Hepatocyte (in vitro differentiated cells): ENCODE data around the gene SLC19A1. TPM values are rescaled to one million over a fixed set of nuclear protein-coding genes. Genes with fewer than 3 reads are reported as not detected.
"Not testable (repeated sequence)": the region's sequence is repeated elsewhere in the genome, so short reads cannot be mapped to it uniquely, and the experiment has no call there.

Source experiments
- DNase-seq: peaks from one replicate; pipeline ENCODE4 v3.0.0-alpha.2; 2016; ENCODE audit warnings: low spot score
- H2AFZ ChIP-seq: fragments of 200-600 bp; sonication (generic); 2 replicates; pipeline ENCODE4 v1.6.0; 2016; ENCODE audit warnings: antibody characterized with exemption, mild to moderate bottlenecking
- H3K27ac ChIP-seq: fragments of 200-600 bp; sonication (generic); 2 replicates; pipeline ENCODE4 v1.5.1; 2016; ENCODE audit warnings: mild to moderate bottlenecking
- H3K27me3 ChIP-seq: fragments of 200-600 bp; sonication (generic); 2 replicates; pipeline ENCODE4 v1.6.1; 2016
- H3K36me3 ChIP-seq: fragments of 200-600 bp; sonication (generic); replicated peaks from 2 replicates; pipeline ENCODE4 v1.5.1; 2016; ENCODE audit warnings: low read depth; ENCODE audit not compliant: insufficient read depth
- H3K4me1 ChIP-seq: fragments of 200-600 bp; sonication (generic); 2 replicates; pipeline ENCODE4 v1.5.1; 2016; ENCODE audit warnings: mild to moderate bottlenecking, moderate library complexity; ENCODE audit not compliant: insufficient read depth
- H3K4me2 ChIP-seq: fragments of 200-600 bp; sonication (generic); 2 replicates; pipeline ENCODE4 v1.6.0; 2016
- H3K4me3 ChIP-seq: fragments of 200-600 bp; sonication (generic); 2 replicates; pipeline ENCODE4 v1.5.1; 2016; ENCODE audit warnings: mild to moderate bottlenecking
- H3K79me2 ChIP-seq: fragments of 200-600 bp; sonication (generic); 2 replicates; pipeline ENCODE4 v1.6.0; 2017; ENCODE audit warnings: mild to moderate bottlenecking
- H3K9me2 ChIP-seq: fragments of 200-600 bp; sonication (generic); replicated peaks from 2 replicates; pipeline ENCODE4 v1.6.0; 2017; ENCODE audit warnings: mild to moderate bottlenecking; ENCODE audit not compliant: insufficient read depth
- H3K9me3 ChIP-seq: fragments of 200-600 bp; sonication (generic); 2 replicates; pipeline ENCODE4 v1.5.1; 2016; ENCODE audit warnings: low read depth, mild to moderate bottlenecking
- H4K20me1 ChIP-seq: fragments of 200-600 bp; sonication (generic); 2 replicates; pipeline ENCODE4 v1.6.0; 2016; ENCODE audit warnings: mild to moderate bottlenecking; ENCODE audit not compliant: insufficient read depth, poor library complexity, severe bottlenecking
- EZH2 ChIP-seq: fragments of 200-600 bp; sonication (generic); IDR thresholded peaks from 2 replicates; pipeline ENCODE4 v1.6.1; 2016; ENCODE audit warnings: antibody characterized with exemption, mild to moderate bottlenecking, borderline replicate concordance
- EZH2phosphoT487 ChIP-seq: fragments of 200-600 bp; sonication (generic); IDR thresholded peaks from one replicate; pipeline ENCODE4 v1.6.1; 2018; ENCODE audit warnings: antibody characterized with exemption, mild to moderate bottlenecking, low read depth, moderate library complexity; ENCODE audit not compliant: unreplicated experiment, severe bottlenecking
- WGBS: methylation state at CpG from one replicate; pipeline ENCODE4 v1.1.6; 2016; ENCODE audit warnings: low lambda C conversion rate; ENCODE audit errors: missing lambda C conversion rate; 5-methylcytosine and 5-hydroxymethylcytosine counted together
- polyA plus RNA-seq: library from polyadenylated mRNA; unstranded; fragments of >200 nt; fragmentation: Nextera tagmentation; extraction: Ambion mirVana; gene quantifications from 2 replicates; pipeline ENCODE4 v1.2.1, GENCODE V29; 2016
- total RNA-seq: library from RNA; depleted of rRNA; stranded (reverse); fragments of >200 nt; gene quantifications from 2 replicates; pipeline ENCODE4 v1.2.3, GENCODE V29; 2014
- TF ChIP-seq, protein P1 (sequence below): fragments of 200-600 bp; sonication (generic); IDR thresholded peaks from 2 replicates; pipeline ENCODE4 v1.5.1; 2016; ENCODE audit warnings: antibody characterized with exemption, mild to moderate bottlenecking; ENCODE audit not compliant: poor library complexity

The SLC19A1 gene
- total and polyA plus RNA-seq, 2 experiments from 2014 or later = 7.7 to 24.8 TPM

DNA sequence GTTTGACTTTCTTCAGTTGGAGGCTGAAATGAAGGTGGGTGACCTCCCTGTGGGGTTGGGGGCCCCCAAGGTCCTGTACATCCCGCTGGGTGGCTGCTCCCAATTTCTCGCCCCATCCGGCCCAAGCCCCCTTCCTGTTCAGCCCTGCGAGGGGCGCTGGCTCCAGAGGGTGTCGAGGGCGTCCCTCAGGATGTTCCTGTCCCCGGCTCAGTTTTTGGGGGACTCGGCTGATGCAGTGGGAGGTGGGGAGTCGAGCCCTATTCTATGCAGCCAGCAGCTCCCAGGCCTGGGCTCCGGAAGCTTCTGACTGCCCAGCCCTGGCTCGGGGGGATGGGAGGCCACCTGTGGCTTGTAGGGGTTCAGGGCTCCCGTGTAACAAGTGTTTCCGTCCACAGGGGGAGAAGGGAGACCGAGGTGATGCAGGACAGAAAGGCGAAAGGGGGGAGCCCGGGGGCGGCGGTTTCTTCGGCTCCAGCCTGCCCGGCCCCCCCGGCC lies 38.2 kb downstream of the SLC19A1 start:
- Histone ChIP-seq H3K4me1 (no peaks in the 10 kb centered on the region), H3K27ac (no peak overlapping the region), H3K9me3 (no peaks in the 10 kb centered on the region), H3K36me3 (no peaks in the 10 kb centered on the region), H3K4me2 (no peak overlapping the region), H3K27me3 (no peaks in the 10 kb centered on the region), H2AFZ (no peak overlapping the region), H3K4me3 (no peak overlapping the region), H4K20me1 (no peaks in the 10 kb centered on the region), H3K79me2 (no peaks in the 10 kb centered on the region), H3K9me2 (no peaks in the 10 kb centered on the region)
- WGBS = 95% methylated on average over 21 of the region's 22 CpGs
- TF ChIP-seq EZH2 = no peak
- TF ChIP-seq EZH2phosphoT487 = no peak
- TF ChIP-seq, protein P1, sequence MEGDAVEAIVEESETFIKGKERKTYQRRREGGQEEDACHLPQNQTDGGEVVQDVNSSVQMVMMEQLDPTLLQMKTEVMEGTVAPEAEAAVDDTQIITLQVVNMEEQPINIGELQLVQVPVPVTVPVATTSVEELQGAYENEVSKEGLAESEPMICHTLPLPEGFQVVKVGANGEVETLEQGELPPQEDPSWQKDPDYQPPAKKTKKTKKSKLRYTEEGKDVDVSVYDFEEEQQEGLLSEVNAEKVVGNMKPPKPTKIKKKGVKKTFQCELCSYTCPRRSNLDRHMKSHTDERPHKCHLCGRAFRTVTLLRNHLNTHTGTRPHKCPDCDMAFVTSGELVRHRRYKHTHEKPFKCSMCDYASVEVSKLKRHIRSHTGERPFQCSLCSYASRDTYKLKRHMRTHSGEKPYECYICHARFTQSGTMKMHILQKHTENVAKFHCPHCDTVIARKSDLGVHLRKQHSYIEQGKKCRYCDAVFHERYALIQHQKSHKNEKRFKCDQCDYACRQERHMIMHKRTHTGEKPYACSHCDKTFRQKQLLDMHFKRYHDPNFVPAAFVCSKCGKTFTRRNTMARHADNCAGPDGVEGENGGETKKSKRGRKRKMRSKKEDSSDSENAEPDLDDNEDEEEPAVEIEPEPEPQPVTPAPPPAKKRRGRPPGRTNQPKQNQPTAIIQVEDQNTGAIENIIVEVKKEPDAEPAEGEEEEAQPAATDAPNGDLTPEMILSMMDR = no peak
- no peak for DNase-seq

DNA sequence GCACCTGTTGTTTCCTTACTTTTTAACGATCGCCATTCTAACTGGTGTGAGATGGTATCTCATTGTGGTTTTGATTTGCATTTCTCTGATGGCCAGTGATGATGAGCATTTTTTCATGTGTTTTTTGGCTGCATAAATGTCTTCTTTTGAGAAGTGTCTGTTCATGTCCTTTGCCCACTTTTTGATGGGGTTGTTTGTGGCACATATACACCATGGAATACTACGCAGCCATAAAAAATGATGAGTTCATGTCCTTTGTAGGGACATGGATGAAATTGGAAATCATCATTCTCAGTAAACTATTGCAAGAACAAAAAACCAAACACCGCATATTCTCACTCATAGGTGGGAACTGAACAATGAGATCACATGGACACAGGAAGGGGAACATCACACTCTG lies 39.0 kb downstream of the SLC19A1 start:
- 92% methylated on average over 4 of the region's 4 CpGs for WGBS
- not testable (repeated sequence) for DNase-seq, H3K36me3 ChIP-seq, H3K27me3 ChIP-seq, H2AFZ ChIP-seq, H3K79me2 ChIP-seq, H3K4me2 ChIP-seq, H3K9me2 ChIP-seq, H3K4me1 ChIP-seq, H3K4me3 ChIP-seq, H3K9me3 ChIP-seq, H3K27ac ChIP-seq, H4K20me1 ChIP-seq

DNA sequence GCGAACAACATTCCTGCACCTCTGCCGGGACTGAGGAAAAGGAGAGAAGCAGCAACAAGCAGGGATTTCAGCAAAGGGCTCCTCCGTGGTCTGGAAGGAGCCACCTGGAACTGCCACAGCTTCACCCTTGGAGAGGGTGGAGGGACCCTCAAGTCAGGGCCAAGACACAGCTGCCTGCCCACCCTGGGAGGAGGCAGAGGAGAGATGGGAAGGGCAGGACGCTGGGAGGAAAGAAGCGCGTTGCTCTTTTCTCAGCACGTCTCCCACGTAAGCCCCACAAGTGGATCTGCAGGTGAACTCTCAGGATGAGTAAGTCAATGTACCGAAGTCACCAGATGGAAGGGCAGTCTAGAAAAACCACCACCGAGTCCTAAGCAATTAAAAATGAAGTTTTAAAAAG lies 39.6 kb downstream of the SLC19A1 start:
- Histone ChIP-seq H3K4me1 (no peaks in the 10 kb centered on the region), H3K79me2 (no peaks in the 10 kb centered on the region), H3K9me2 (no peaks in the 10 kb centered on the region), H3K27me3 (no peaks in the 10 kb centered on the region), H3K4me3 (no peak overlapping the region), H3K27ac (no peak overlapping the region), H4K20me1 (no peaks in the 10 kb centered on the region), H3K9me3 (no peaks in the 10 kb centered on the region), H2AFZ (no peak overlapping the region), H3K36me3 (no peaks in the 10 kb centered on the region), H3K4me2 (no peak overlapping the region)
- 94% methylated on average over 10 of the region's 10 CpGs for WGBS
- no peak for DNase-seq
- TF ChIP-seq, protein P1 = no peak

DNA sequence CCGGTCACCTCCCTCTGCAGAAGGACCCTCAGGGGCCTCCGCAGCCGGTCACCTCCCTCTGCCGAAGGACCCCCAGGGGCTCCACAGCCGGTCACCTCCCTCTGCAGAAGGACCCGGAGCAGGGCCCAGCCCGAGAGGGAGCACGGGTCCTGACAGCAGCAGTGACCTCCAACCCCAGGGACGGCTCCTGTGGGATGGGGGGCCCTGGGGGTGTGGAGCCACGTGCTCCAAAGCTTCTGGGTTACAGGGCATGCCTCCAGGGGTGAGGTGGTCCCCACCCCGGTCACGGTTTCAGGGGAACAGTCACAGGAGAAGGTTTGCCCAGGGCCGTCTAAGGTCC lies 40.3 kb downstream of the SLC19A1 start:
- Histone ChIP-seq H4K20me1 (no peaks in the 10 kb centered on the region), H3K79me2 (no peaks in the 10 kb centered on the region), H3K4me3 (no peak overlapping the region), H3K4me1 (no peaks in the 10 kb centered on the region), H3K27ac (no peak overlapping the region), H2AFZ (no peak overlapping the region), H3K36me3 (no peaks in the 10 kb centered on the region), H3K9me2 (no peaks in the 10 kb centered on the region), H3K27me3 (no peaks in the 10 kb centered on the region), H3K4me2 (no peak overlapping the region), H3K9me3 (no peaks in the 10 kb centered on the region)
- TF ChIP-seq EZH2phosphoT487 = no peak
- TF ChIP-seq, protein P1 = no peak
- TF ChIP-seq EZH2 = no peak
- 89% methylated on average over 12 of the region's 13 CpGs for WGBS
- DNase-seq = no peak

DNA sequence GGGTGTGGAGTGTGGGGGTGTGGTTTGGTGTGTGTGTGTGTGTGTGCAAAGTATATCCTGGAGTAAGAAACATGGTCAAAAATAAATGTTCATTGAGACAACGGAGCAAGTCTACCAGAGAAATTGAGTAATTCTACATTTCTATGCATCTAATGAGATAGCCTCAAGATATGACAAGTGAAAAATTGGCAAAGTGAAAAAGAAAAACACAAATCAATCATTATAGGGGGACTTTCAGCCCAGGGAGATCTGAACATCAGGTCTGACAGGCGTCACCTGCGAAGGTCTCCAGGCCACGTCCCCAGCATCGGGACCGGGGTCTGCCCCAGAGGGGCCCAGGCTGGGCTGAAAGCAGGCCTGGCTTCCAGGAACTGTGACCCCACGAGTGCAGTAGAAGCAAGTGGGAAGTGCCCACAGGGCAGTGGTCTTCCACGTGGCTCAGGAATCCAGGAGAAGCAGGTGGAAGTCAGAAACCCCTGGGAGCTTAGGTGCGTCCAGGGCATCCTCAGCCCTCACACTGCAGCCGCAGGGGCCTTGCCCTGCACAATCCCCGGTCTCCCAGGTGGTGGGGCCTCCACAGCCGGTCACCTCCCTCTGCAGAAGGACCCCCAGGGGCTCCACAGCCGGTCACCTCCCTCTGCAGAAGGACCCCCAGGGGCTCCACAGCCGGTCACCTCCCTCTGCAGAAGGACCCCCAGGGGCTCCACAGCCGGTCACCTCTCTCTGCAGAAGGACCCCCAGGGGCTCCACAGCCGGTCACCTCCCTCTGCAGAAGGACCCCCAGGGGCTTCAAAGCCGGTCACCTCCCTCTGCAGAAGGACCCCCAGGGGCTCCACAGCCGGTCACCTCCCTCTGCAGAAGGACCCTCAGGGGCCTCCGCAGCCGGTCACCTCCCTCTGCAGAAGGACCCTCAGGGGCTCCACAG lies 40.9 kb downstream of the SLC19A1 start:
- H3K4me1 ChIP-seq, H3K9me2 ChIP-seq, H3K27me3 ChIP-seq, H3K27ac ChIP-seq, H3K4me2 ChIP-seq, H3K79me2 ChIP-seq, H3K9me3 ChIP-seq, H3K36me3 ChIP-seq, H4K20me1 ChIP-seq, H3K4me3 ChIP-seq, DNase-seq, H2AFZ ChIP-seq: not testable (repeated sequence)
- WGBS = 94% methylated on average over 11 of the region's 20 CpGs
